GM18507 (cell line): ENCODE data around the gene NFATC1.
"Not testable (repeated sequence)": the region's sequence is repeated elsewhere in the genome, so short reads cannot be mapped to it uniquely, and the experiment has no call there.

Source experiments
- DNase-seq: peaks from one replicate; pipeline ENCODE4 v3.0.0; 2011; ENCODE audit warnings: low read depth; ENCODE audit not compliant: insufficient read length; ENCODE audit errors: extremely low spot score
- FAIRE-seq: peaks from 2 replicates; lab custom pipeline; 2011; peaks lifted over from hg19 to GRCh38; lab: Jason Lieb, UNC

NFATC1 gene

GRCh38 chr18:79480171-79481045, 84.7 kb downstream of the NFATC1 start:
- FAIRE-seq: no peak
- DNase-seq: no peak

- DNase-seq (no peak), FAIRE-seq (no peak)
Measured at GRCh38 chr18:79481046-79481790, 85.5 kb downstream of the NFATC1 start.

- DNase-seq, FAIRE-seq: not testable (repeated sequence)
Measured at GRCh38 chr18:79483393-79483792, 87.7 kb downstream of the NFATC1 start.

GRCh38 chr18:79483971-79484491, 88.3 kb downstream of the NFATC1 start:
- FAIRE-seq: no peak
- no peak for DNase-seq

GRCh38 chr18:79484661-79485621, 89.2 kb downstream of the NFATC1 start:
- no peak for FAIRE-seq

GRCh38 chr18:79485788-79486355, 90.1 kb downstream of the NFATC1 start:
- DNase-seq: no peak
- no peak for FAIRE-seq

More at GRCh38 chr18:79484661-79485621, 89.2 kb downstream of the NFATC1 start:
- DNase-seq: no peak

GRCh38 chr18:79486356-79487182, 90.8 kb downstream of the NFATC1 start:
- FAIRE-seq (no peak), DNase-seq (no peak)

- DNase-seq (no peak), FAIRE-seq (no peak)
Measured at GRCh38 chr18:79487183-79487800, 91.6 kb downstream of the NFATC1 start.

- DNase-seq (no peak), FAIRE-seq (no peak)
Measured at GRCh38 chr18:79487801-79488201, 92.1 kb downstream of the NFATC1 start.

GRCh38 chr18:79488311-79489050, 92.8 kb downstream of the NFATC1 start:
- no peak for FAIRE-seq
- DNase-seq: no peak

- no peak for DNase-seq
- FAIRE-seq: no peak
Measured at GRCh38 chr18:79489051-79489898, 93.5 kb downstream of the NFATC1 start.

GRCh38 chr18:79489899-79490625, 94.3 kb downstream of the NFATC1 start:
- no peak for FAIRE-seq
- DNase-seq: no peak

- FAIRE-seq (no peak), DNase-seq (no peak)
Measured at GRCh38 chr18:79490626-79491041, 94.9 kb downstream of the NFATC1 start.

GRCh38 chr18:79491081-79491551, 95.4 kb downstream of the NFATC1 start:
- DNase-seq: no peak
- FAIRE-seq: no peak

- FAIRE-seq (no peak), DNase-seq (no peak)
Measured at GRCh38 chr18:79493211-79493800, 97.6 kb downstream of the NFATC1 start.
